Activated CD4-positive, alpha-beta memory T cell treated with anti-CD3 and anti-CD28 coated beads for 36 hours (primary cell): ENCODE measurements around the gene TNFRSF19. TPM values are rescaled to one million over a fixed set of nuclear protein-coding genes. Genes with fewer than 3 reads are reported as not detected.

Experiments
- CTCF ChIA-PET: fragments of 350-600 bp; sonication (Branson Sonifier 250); formaldehyde crosslinking; loops from one replicate; lab custom pipeline; 2021; ENCODE audit warnings: antibody characterized with exemption, inconsistent platforms; lab: Charles Lee
- POLR2A ChIA-PET: fragments of 350-600 bp; sonication (Branson Sonifier 250); formaldehyde crosslinking; loops from one replicate; lab custom pipeline; 2021; ENCODE audit warnings: antibody characterized with exemption; lab: Charles Lee
- DNase-seq: peaks from one replicate; pipeline ENCODE4 v3.0.0-alpha.2; 2020
- H3K27ac Mint-ChIP-seq: one replicate; pipeline ENCODE4 v1.8.0; 2021; ENCODE audit warnings: mixed read lengths
- H3K27me3 Mint-ChIP-seq: one replicate; pipeline ENCODE4 v1.8.0; 2021; ENCODE audit warnings: mixed read lengths
- H3K36me3 Mint-ChIP-seq: one replicate; pipeline ENCODE4 v1.8.0; 2021; ENCODE audit warnings: mixed read lengths
- H3K4me1 Mint-ChIP-seq: one replicate; pipeline ENCODE4 v1.8.0; 2021; ENCODE audit warnings: low read depth, mixed read lengths
- H3K4me3 Mint-ChIP-seq: one replicate; pipeline ENCODE4 v1.8.0; 2021; ENCODE audit warnings: mild to moderate bottlenecking, mixed read lengths
- H3K9me3 Mint-ChIP-seq: one replicate; pipeline ENCODE4 v1.8.0; 2021; ENCODE audit warnings: mixed read lengths
- intact Hi-C: fragments of 100-400 bp; cut with micrococcal nuclease; formaldehyde crosslinking; loops from one replicate; pipeline ENCODE4 v1.15.1; 2023
- total RNA-seq, 2 experiments: library from RNA; stranded (reverse); gene quantifications; one replicate each; pipeline ENCODE4 v1.2.3, GENCODE V29; 2021

Gene TNFRSF19
- total RNA-seq, 2 experiments from 2014 or later: not detected

DNA sequence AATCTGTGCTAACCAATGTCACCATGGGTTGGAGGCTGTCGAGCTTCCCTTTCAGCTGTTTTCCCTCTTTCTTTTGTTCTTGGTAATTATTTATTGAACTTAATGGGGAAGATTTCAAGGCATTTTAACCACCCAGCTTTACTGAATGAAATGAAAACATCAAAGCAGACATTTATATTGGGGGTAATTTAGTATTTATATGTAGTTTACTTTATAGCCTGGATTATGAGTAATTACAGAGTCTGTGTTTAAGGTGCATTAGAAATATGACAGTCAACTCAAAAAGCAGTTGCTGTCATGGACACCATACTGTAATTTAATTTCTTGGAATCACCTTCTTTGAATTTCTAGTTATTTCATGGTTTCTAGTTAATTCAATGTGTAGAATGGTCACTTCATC lies 42.0 kb downstream of the TNFRSF19 start:
- Mint-ChIP-seq H3K27ac (no peak overlapping the region), H3K27me3 (peaks cover 13% of the 10 kb centered on the region), H3K9me3 (no peaks in the 10 kb centered on the region), H3K4me3 (no peak overlapping the region), H3K36me3 (no peaks in the 10 kb centered on the region), H3K4me1 (peaks cover 8% of the 10 kb centered on the region)
- POLR2A ChIA-PET: no interaction called here
- DNase-seq: no peak
- CTCF ChIA-PET: no interaction called here
- intact Hi-C loops: no loop called here

DNA sequence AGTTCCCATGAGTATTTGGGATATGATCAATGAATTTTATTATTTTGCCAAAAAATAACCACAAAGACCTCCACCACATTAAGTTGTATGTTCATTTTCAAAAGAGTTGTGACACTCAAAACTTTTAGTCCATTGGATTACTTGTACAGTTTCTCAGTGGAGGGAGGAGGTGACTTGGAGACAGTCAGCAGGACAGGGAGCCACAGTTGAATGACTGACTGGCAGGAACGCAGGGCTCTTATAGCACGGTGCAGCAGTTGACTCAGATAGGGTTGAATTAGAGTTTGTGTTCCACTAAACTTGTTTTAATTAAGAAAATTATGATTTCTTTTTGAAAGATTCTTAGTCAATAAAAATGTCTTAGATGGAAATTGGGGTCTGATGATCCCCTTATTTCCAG lies 42.5 kb downstream of the TNFRSF19 start:
- Mint-ChIP-seq H3K9me3 (no peaks in the 10 kb centered on the region), H3K27me3 (peaks cover 13% of the 10 kb centered on the region), H3K4me1 (peaks cover 9% of the 10 kb centered on the region), H3K36me3 (no peaks in the 10 kb centered on the region), H3K4me3 (no peak overlapping the region), H3K27ac (no peak overlapping the region)
- intact Hi-C loops: no loop called here
- ChIA-PET CTCF (no interaction called here), POLR2A (no interaction called here)
- no peak for DNase-seq

DNA sequence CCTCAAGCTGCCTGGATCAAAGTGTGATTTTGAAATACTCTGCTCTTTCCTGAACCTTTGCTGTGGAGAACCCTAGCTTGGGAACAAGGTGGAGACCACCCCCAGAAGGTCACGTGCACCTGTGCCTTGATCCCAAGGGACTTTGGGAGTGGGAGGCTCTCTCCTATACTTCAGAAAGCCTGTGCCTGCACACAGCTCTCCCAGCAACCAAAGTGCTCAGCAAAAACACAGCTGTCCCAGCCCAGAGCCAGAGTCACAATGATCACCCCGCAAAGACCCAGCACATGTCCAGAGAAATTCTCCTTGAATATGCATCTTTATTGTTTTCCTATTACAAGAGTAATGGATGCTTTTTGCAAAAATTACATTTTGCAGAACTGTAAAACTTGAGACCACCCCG lies 43.4 kb downstream of the TNFRSF19 start:
- intact Hi-C loops: no loop called here
- DNase-seq: no peak
- CTCF ChIA-PET: no interaction called here
- H3K4me1 Mint-ChIP-seq: peaks cover 11% of the 10 kb centered on the region
- peaks cover 15% of the 10 kb centered on the region for H3K27me3 Mint-ChIP-seq
- no peaks in the 10 kb centered on the region for H3K9me3 Mint-ChIP-seq
- POLR2A ChIA-PET: no interaction called here
- no peak overlapping the region for H3K4me3 Mint-ChIP-seq
- no peaks in the 10 kb centered on the region for H3K36me3 Mint-ChIP-seq
- H3K27ac Mint-ChIP-seq: no peak overlapping the region

DNA sequence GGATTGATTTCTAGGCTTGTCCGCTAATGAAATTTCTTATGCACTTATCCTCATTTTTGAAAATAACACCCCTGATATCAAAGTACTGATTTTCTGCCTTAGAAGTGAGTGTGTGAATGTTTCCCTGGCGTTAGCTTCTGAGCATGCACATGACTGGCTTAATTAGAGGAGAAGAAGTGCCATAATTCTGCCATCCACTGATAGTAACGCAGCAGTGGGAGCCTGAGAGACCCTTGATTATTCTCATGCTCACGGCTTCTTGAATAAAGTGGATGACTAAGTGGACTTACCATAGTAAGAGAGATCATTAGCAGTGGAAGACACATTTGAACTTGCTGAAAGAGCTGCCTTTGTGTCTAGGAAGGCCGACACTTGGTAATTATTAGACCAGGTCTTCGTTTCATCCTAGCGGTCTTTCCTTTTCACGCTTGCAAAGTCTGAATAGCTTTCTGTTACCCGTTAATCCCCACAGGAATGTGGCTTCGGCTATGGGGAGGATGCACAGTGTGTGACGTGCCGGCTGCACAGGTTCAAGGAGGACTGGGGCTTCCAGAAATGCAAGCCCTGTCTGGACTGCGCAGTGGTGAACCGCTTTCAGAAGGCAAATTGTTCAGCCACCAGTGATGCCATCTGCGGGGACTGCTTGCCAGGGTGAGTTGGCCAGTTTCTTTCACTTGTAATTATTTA lies 45.3 kb downstream of the TNFRSF19 start:
- H3K9me3 Mint-ChIP-seq: no peaks in the 10 kb centered on the region
- no peak overlapping the region for H3K4me3 Mint-ChIP-seq
- POLR2A ChIA-PET: no interaction called here
- no peaks in the 10 kb centered on the region for H3K36me3 Mint-ChIP-seq
- no peak for DNase-seq
- intact Hi-C loops: no loop called here
- H3K4me1 Mint-ChIP-seq: peaks cover 3% of the 10 kb centered on the region
- CTCF ChIA-PET: no interaction called here
- H3K27me3 Mint-ChIP-seq: peaks cover 8% of the 10 kb centered on the region
- no peak overlapping the region for H3K27ac Mint-ChIP-seq

DNA sequence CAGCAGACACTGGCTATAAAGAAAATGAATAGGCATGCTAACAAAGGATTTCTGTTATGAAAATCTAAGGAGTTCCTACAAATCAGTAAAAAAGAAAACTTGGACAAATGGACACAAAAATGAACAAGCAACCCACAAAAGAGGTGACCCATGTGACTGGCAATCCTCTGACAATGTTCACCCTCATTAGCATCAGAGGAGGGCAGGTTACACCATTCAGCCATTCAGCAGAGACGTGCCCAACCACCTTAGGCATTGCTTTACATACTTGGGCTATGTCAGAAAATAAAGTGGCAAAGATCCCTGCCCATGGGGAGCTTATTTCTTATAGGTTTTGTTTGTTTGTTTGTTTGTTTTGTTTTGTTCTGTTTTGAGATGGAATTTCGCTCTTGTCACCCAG lies 46.0 kb downstream of the TNFRSF19 start:
- Mint-ChIP-seq H3K4me3 (no peak overlapping the region), H3K36me3 (no peaks in the 10 kb centered on the region), H3K27me3 (peaks cover 4% of the 10 kb centered on the region), H3K4me1 (peaks cover 3% of the 10 kb centered on the region), H3K9me3 (no peaks in the 10 kb centered on the region), H3K27ac (no peak overlapping the region)
- intact Hi-C loops: no loop called here
- ChIA-PET CTCF (no interaction called here), POLR2A (no interaction called here)
- no peak for DNase-seq

DNA sequence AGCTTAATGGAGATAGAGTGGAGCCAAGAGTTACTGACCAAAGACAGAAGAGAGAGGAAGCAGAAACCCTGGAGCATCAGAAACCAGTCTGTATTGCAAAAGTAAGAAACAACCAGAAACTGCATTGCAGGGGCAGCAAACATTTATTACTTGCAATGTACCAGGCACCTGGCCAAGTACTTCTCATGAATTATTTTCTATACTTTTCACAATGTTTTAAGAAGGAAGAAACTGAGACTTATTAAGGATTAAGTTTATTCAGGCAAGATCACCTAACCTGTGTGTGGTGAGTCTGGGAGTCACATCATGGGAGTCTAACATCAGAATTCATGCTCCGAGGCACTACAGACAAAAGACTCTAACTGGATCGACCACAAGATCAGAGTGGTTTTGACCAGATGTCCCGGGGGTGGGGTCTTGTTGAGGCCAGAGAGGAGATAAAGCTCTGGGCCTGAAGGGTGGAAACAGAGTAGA lies 47.4 kb downstream of the TNFRSF19 start:
- H3K36me3 Mint-ChIP-seq: no peaks in the 10 kb centered on the region
- H3K27me3 Mint-ChIP-seq: peaks cover 4% of the 10 kb centered on the region
- H3K4me3 Mint-ChIP-seq: no peak overlapping the region
- H3K4me1 Mint-ChIP-seq: peaks cover 3% of the 10 kb centered on the region
- no peaks in the 10 kb centered on the region for H3K9me3 Mint-ChIP-seq
- no peak for DNase-seq
- ChIA-PET POLR2A (no interaction called here), CTCF (no interaction called here)
- intact Hi-C loops: no loop called here
- H3K27ac Mint-ChIP-seq: no peak overlapping the region

DNA sequence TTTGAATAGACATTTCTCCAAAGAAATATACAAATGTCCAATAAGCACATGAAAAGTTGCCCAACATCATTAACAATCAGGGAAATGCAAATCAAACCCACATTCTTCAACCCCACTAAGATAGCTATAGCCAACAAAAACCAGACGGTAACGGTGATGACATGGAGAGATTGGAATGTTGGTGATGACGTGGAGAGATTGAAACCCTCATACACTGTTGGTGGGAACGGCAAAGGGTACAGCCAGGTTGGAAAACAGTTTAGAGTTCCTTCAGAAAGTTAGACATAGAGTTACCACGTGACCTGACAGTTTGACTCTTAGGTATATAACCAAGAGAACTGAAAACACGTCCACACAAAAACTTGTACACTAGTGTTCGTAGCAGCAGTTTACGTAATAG lies 48.1 kb downstream of the TNFRSF19 start:
- H3K9me3 Mint-ChIP-seq: no peaks in the 10 kb centered on the region
- CTCF ChIA-PET: no interaction called here
- H3K4me1 Mint-ChIP-seq: peaks cover 3% of the 10 kb centered on the region
- no peak overlapping the region for H3K4me3 Mint-ChIP-seq
- peaks cover 4% of the 10 kb centered on the region for H3K27me3 Mint-ChIP-seq
- intact Hi-C loops: no loop called here
- no peaks in the 10 kb centered on the region for H3K36me3 Mint-ChIP-seq
- POLR2A ChIA-PET: no interaction called here
- no peak overlapping the region for H3K27ac Mint-ChIP-seq
- no peak for DNase-seq

DNA sequence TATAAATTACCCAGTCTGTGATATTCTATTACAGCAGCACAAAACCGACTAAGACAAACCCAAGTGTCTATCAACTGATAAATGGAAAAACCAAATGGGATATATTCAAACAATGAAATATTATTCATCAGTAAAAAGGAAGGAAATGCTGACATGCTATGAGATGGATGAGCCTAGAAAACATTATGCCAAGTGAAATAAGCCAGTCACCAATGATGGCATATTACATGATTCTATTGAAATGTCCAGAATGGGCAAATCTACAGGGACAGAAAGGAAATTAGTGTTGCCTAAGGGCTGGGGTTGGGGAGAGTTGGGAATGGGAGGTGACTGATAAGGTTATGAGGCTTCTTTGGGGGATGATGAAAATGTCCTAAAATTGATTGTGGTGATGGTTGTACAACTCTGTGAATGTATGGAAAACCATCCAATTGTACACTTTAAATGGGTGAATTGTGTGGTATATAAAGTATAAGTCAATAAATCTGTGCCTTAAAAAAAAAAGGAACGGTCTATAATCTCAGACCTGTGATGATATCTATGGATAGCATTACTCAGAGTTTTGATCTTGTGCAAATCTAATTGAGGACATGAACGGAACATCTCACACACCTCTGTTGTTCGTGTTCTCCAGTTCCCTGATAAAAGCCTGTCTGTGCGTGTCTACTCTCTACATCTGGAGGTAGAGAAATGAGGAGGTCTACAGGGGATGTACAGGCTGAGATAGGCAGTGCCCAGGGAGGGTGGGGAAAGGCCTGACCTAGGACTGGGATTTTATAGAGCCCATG lies 49.0 kb downstream of the TNFRSF19 start:
- H3K27me3 Mint-ChIP-seq: peaks cover 3% of the 10 kb centered on the region
- H3K36me3 Mint-ChIP-seq: no peaks in the 10 kb centered on the region
- intact Hi-C loops: no loop called here
- H3K4me1 Mint-ChIP-seq: peaks cover 4% of the 10 kb centered on the region
- H3K9me3 Mint-ChIP-seq: no peaks in the 10 kb centered on the region
- POLR2A ChIA-PET: no interaction called here
- DNase-seq: no peak
- CTCF ChIA-PET: no interaction called here
- no peak overlapping the region for H3K27ac Mint-ChIP-seq
- H3K4me3 Mint-ChIP-seq: no peak overlapping the region

DNA sequence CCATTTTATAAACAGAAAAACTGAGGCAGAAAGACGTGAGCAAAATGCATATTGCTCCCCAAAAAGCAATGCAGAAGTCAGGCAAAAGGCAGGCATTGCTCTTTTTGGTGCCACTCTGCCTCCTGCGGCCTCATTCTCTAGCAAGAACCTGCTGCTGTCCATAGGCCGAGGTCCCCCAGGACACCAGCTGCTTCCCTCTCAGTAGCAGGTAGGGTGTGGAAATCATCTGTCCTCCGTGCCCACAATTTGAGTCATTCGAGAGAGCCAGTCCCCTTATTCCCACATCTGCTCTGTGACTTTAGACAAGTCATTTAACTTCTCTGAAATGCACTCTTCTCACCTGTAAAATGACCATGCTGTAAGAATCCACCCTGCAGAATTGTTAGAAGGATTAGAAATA lies 50.0 kb downstream of the TNFRSF19 start:
- H3K4me1 Mint-ChIP-seq: peaks cover 4% of the 10 kb centered on the region
- no peak overlapping the region for H3K27ac Mint-ChIP-seq
- H3K36me3 Mint-ChIP-seq: no peaks in the 10 kb centered on the region
- ChIA-PET POLR2A (no interaction called here), CTCF (no interaction called here)
- H3K4me3 Mint-ChIP-seq: no peak overlapping the region
- no peak for DNase-seq
- peaks cover 3% of the 10 kb centered on the region for H3K27me3 Mint-ChIP-seq
- H3K9me3 Mint-ChIP-seq: no peaks in the 10 kb centered on the region
- intact Hi-C loops: no loop called here

DNA sequence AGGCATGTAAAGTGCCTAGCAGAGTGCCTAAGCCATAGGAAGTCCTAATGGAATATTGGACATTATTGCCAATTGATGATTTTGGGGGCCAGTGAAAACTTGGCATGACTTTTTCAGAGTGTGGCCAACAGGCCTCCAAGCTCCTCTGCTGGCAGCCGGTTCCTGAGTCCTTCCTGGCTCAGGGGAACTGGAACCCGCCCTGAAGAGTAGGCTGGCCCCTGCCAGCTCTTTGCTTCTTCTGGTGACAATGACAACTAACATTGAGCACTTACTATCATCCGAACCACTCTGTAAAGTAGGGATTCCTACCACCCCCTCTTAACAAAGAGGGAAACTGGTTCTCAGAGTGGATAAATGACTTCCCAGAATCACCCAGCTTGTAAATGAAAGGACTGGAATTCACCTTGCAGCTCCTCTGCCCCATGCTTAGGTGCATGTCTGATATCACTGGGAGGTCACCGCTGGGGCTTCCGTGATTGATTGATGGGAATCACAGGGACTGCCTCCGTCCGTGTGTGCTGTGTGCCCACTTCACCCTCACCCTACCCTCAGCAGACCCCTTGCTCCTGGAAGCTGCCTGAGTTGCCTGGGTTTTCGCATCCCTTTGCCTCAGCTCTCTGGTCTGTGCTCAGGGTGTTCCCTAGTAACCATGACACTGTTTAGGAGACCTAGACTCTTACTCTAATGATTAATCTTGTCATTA lies 50.6 kb downstream of the TNFRSF19 start:
- Mint-ChIP-seq H3K27me3 (peaks cover 3% of the 10 kb centered on the region), H3K4me3 (no peak overlapping the region), H3K36me3 (no peaks in the 10 kb centered on the region), H3K9me3 (no peaks in the 10 kb centered on the region), H3K27ac (no peak overlapping the region), H3K4me1 (peaks cover 4% of the 10 kb centered on the region)
- ChIA-PET CTCF (no interaction called here), POLR2A (no interaction called here)
- no peak for DNase-seq
- intact Hi-C loops: loop anchor here (1.0 kb wide), 1 partner anchor 41 kb away; no protein-coding TSS in a partner anchor

DNA sequence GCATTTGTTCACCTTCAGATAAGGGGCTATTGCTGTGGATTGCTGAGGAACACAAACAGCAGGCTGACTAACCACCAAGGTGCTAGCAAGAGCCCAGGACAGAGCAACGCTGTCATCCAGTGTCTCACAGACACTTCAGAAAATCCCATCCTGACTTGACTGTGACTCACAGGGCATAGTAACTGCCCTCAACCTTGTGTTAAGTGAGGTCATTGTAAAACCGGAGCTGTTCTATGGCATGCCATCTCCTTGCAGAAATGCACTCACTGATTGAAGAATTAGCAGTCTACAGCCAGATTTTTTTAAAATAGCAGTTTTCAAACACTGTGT lies 51.1 kb downstream of the TNFRSF19 start:
- intact Hi-C loops: loop anchor here (1.0 kb wide), 1 partner anchor 42 kb away; no protein-coding TSS in a partner anchor
- POLR2A ChIA-PET: no interaction called here
- Mint-ChIP-seq H3K4me3 (no peak overlapping the region), H3K27ac (no peak overlapping the region), H3K9me3 (no peaks in the 10 kb centered on the region), H3K36me3 (no peaks in the 10 kb centered on the region), H3K4me1 (peaks cover 4% of the 10 kb centered on the region), H3K27me3 (peaks cover 5% of the 10 kb centered on the region)
- DNase-seq: peak; percentile 45
- CTCF ChIA-PET: no interaction called here

DNA sequence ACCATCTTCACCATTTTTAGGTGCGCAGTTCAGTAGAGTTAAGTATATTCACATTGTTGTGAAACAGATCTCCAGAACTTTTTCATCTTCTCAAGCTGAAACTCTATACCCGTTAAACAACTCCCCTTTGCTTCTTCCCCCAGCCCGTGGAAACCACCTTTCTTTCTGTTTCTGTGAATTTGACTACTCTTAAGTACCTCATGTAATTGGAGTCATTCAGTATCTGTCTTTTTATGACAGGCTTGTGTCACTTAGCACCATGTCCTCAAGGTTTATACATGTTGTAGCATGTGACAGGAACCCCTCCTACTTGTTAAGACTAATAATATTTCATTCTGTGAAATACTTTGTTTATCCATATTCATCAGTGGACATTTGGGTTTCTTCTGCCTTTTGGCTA lies 52.8 kb downstream of the TNFRSF19 start:
- Mint-ChIP-seq H3K4me3 (no peak overlapping the region), H3K4me1 (peaks cover 1% of the 10 kb centered on the region), H3K36me3 (no peaks in the 10 kb centered on the region), H3K27ac (no peak overlapping the region), H3K27me3 (peaks cover 6% of the 10 kb centered on the region), H3K9me3 (no peaks in the 10 kb centered on the region)
- POLR2A ChIA-PET: no interaction called here
- no peak for DNase-seq
- intact Hi-C loops: no loop called here
- CTCF ChIA-PET: no interaction called here
